ENCODE measurements around the gene TRPM3. TPM values are rescaled to one million over a fixed set of nuclear protein-coding genes. Genes with fewer than 3 reads are reported as not detected.

TRPM3 gene
- total RNA-seq, 1 donor, result 0.72 TPM

GRCh38 chr9:70535546-70536323 lies 585.7 kb downstream of the TRPM3 start:
- no peaks in the 10 kb centered on the region for H3K9me3 ChIP-seq (ENCODE audit: low read depth, low read length)
- H2AFZ ChIP-seq (ENCODE audit: low read length), result peak overlapping the region; percentile 11
- TF ChIP-seq CTCF (IDR thresholded peaks at IDR 0.05; ENCODE audit: extremely low read depth, low read depth, low read length), result no peak
- no peak overlapping the region for H3K27ac ChIP-seq (ENCODE audit: low read depth, low read length)
- H3K4me2 ChIP-seq (ENCODE audit: insufficient read depth, low read length), result no peak overlapping the region
- no peaks in the 10 kb centered on the region for H3K36me3 ChIP-seq (ENCODE audit: insufficient read depth, low read length)
- H3K79me2 ChIP-seq (ENCODE audit: insufficient read depth, low read length), result no peaks in the 10 kb centered on the region
- H4K20me1 ChIP-seq (ENCODE audit: insufficient read depth, low read length), result no peaks in the 10 kb centered on the region
- H3K27me3 ChIP-seq (ENCODE audit: insufficient read depth, low read length), result no peaks in the 10 kb centered on the region
- H3K4me1 ChIP-seq (ENCODE audit: insufficient read depth, low read length), result peaks cover 36% of the 10 kb centered on the region
- no peak overlapping the region for H3K4me3 ChIP-seq (ENCODE audit: insufficient read depth, low read length)
- DNase-seq (ENCODE audit: insufficient read length, low spot score, missing footprints), result no peak

- H3K27ac ChIP-seq (ENCODE audit: low read depth, low read length), result no peak overlapping the region
- no peak for DNase-seq (ENCODE audit: insufficient read length, low spot score, missing footprints)
Observed at GRCh38 chr9:70534471-70534870, 587.0 kb downstream of the TRPM3 start.

GRCh38 chr9:70534061-70534460 lies 587.4 kb downstream of the TRPM3 start:
- no peak overlapping the region for H2AFZ ChIP-seq (ENCODE audit: low read length)
- no peaks in the 10 kb centered on the region for H3K36me3 ChIP-seq (ENCODE audit: insufficient read depth, low read length)
- no peaks in the 10 kb centered on the region for H3K27me3 ChIP-seq (ENCODE audit: insufficient read depth, low read length)
- H3K4me1 ChIP-seq (ENCODE audit: insufficient read depth, low read length), result peaks cover 27% of the 10 kb centered on the region
- TF ChIP-seq CTCF (IDR thresholded peaks at IDR 0.05; ENCODE audit: extremely low read depth, low read depth, low read length), result no peak
- no peak overlapping the region for H3K4me3 ChIP-seq (ENCODE audit: insufficient read depth, low read length)
- peak overlapping the region; percentile 42 for H3K27ac ChIP-seq (ENCODE audit: low read depth, low read length)
- no peak for DNase-seq (ENCODE audit: insufficient read length, low spot score, missing footprints)
- H3K79me2 ChIP-seq (ENCODE audit: insufficient read depth, low read length), result no peaks in the 10 kb centered on the region
- H3K4me2 ChIP-seq (ENCODE audit: insufficient read depth, low read length), result peak overlapping the region; percentile 30
- no peaks in the 10 kb centered on the region for H4K20me1 ChIP-seq (ENCODE audit: insufficient read depth, low read length)
- H3K9me3 ChIP-seq (ENCODE audit: low read depth, low read length), result no peaks in the 10 kb centered on the region

More at GRCh38 chr9:70534471-70534870, 587.0 kb downstream of the TRPM3 start:
- H4K20me1 ChIP-seq (ENCODE audit: insufficient read depth, low read length), result no peaks in the 10 kb centered on the region
- H2AFZ ChIP-seq (ENCODE audit: low read length), result no peak overlapping the region
- H3K4me2 ChIP-seq (ENCODE audit: insufficient read depth, low read length), result peak overlapping the region; percentile 30
- H3K79me2 ChIP-seq (ENCODE audit: insufficient read depth, low read length), result no peaks in the 10 kb centered on the region
- H3K27me3 ChIP-seq (ENCODE audit: insufficient read depth, low read length), result no peaks in the 10 kb centered on the region
- no peak for TF ChIP-seq CTCF (IDR thresholded peaks at IDR 0.05; ENCODE audit: extremely low read depth, low read depth, low read length)
- H3K9me3 ChIP-seq (ENCODE audit: low read depth, low read length), result no peaks in the 10 kb centered on the region
- peaks cover 31% of the 10 kb centered on the region for H3K4me1 ChIP-seq (ENCODE audit: insufficient read depth, low read length)
- no peak overlapping the region for H3K4me3 ChIP-seq (ENCODE audit: insufficient read depth, low read length)
- no peaks in the 10 kb centered on the region for H3K36me3 ChIP-seq (ENCODE audit: insufficient read depth, low read length)

GRCh38 chr9:70533492-70533891 lies 587.9 kb downstream of the TRPM3 start:
- no peak overlapping the region for H3K4me3 ChIP-seq (ENCODE audit: insufficient read depth, low read length)
- peaks cover 25% of the 10 kb centered on the region for H3K4me1 ChIP-seq (ENCODE audit: insufficient read depth, low read length)
- H3K27me3 ChIP-seq (ENCODE audit: insufficient read depth, low read length), result no peaks in the 10 kb centered on the region
- no peaks in the 10 kb centered on the region for H3K9me3 ChIP-seq (ENCODE audit: low read depth, low read length)
- H3K27ac ChIP-seq (ENCODE audit: low read depth, low read length), result peak overlapping the region; percentile 42
- no peaks in the 10 kb centered on the region for H3K79me2 ChIP-seq (ENCODE audit: insufficient read depth, low read length)
- TF ChIP-seq CTCF (IDR thresholded peaks at IDR 0.05; ENCODE audit: extremely low read depth, low read depth, low read length), result no peak
- no peak overlapping the region for H2AFZ ChIP-seq (ENCODE audit: low read length)
- DNase-seq (ENCODE audit: insufficient read length, low spot score, missing footprints), result no peak
- no peaks in the 10 kb centered on the region for H4K20me1 ChIP-seq (ENCODE audit: insufficient read depth, low read length)
- no peaks in the 10 kb centered on the region for H3K36me3 ChIP-seq (ENCODE audit: insufficient read depth, low read length)
- H3K4me2 ChIP-seq (ENCODE audit: insufficient read depth, low read length), result no peak overlapping the region
